Right lobe of liver (tissue), 6 donors: Measurements from ENCODE around the gene DMRT1. TPM values are rescaled to one million over a fixed set of nuclear protein-coding genes. Genes with fewer than 3 reads are reported as not detected.
A peak's percentile ranks its signal among the peaks of the same experiment; 100 is the strongest.

ENCODE experiments used
- ATAC-seq, 4 donors: fragments of 200-7000 bp; cut with Tn5 transposase; one replicate each; pipeline ENCODE4 v1.9.1; 2020; ENCODE audit warnings: mild to moderate bottlenecking in 4 of 4, moderate library complexity in 4 of 4
- DNase-seq, 3 donors: peaks; one replicate each; pipeline ENCODE4 v3.0.0-alpha.2; 2020
- H3K27ac ChIP-seq, 3 donors: fragments of 200-600 bp; one replicate each; pipeline ENCODE4 v1.8.0; 2022
- H3K27me3 ChIP-seq, 2 donors: fragments of 200-600 bp; one replicate each; pipeline ENCODE4 v1.8.0; 2022
- H3K36me3 ChIP-seq, 4 donors: fragments of 200-600 bp; sonication (generic) in 1 of 4; one replicate each; pipeline versions ENCODE4 v1.5.1 to v1.8.0; 2017 to 2022; ENCODE audit warnings: control low read depth in 1 of 4
- H3K4me1 ChIP-seq, 4 donors: fragments of 200-600 bp; sonication (generic) in 1 of 4; one replicate each; pipeline versions ENCODE4 v1.5.1 to v1.8.0; 2017 to 2022; ENCODE audit warnings: control low read depth in 1 of 4
- H3K4me3 ChIP-seq, 3 donors: fragments of 200-600 bp; one replicate each; pipeline ENCODE4 v1.8.0; 2022
- H3K9me3 ChIP-seq, 4 donors: fragments of 200-600 bp; sonication (generic) in 1 of 4; one replicate each; pipeline versions ENCODE4 v1.5.1 to v1.8.0; 2017 to 2022; ENCODE audit warnings: control low read depth in 1 of 4
- POLR2A ChIP-seq: fragments of 450-650 bp; IDR thresholded peaks from one replicate; pipeline ENCODE4 v1.6.1; 2017; ENCODE audit warnings: antibody characterized with exemption, mild to moderate bottlenecking
- WGBS: methylation state at CpG from one replicate; pipeline ENCODE4 v1.1.6; 2018; ENCODE audit warnings: low coverage, low lambda C conversion rate; ENCODE audit not compliant: insufficient coverage; ENCODE audit errors: missing lambda C conversion rate; 5-methylcytosine and 5-hydroxymethylcytosine counted together
- intact Hi-C, 2 donors: fragments of 100-400 bp; cut with DNase I; formaldehyde crosslinking; loops; one replicate each; pipeline versions ENCODE4 v1.11.2 to v1.14.1; 2022
- total RNA-seq, 6 experiments: library from RNA; depleted of rRNA in 2 of 6; stranded (reverse); fragments of >200 nt in 2 of 6; fragmentation: NEBNext Ultra II Directional in 3 of 6; extraction: Animal tissue kit (Norgen Biotek cat#: 25700) in 3 of 6; gene quantifications; one replicate each; pipeline versions ENCODE4 v1.1.0 to v1.2.4, GENCODE V29; 2016 to 2023
- TF ChIP-seq, protein P1 (sequence below), 4 donors: fragments of 200-600 bp in 3 of 4; fragments of 450-650 bp in 1 of 4; IDR thresholded peaks; one replicate each; pipeline versions ENCODE4 v1.5.1 to v1.8.0; 2016 to 2022; ENCODE audit warnings: antibody characterized with exemption in 4 of 4, mild to moderate bottlenecking in 2 of 4
- donor health status: DM: no; HTN: yes; CAD: no.
- donor health status: DM: no; HTN: no; CAD: no.
- donor health status: DM: no; HTN: no; CAD: no.
- donor health status: DM: no; HTN: yes; CAD: no.
- donor health status: DM: no; HTN: yes; CAD: no.

The DMRT1 gene
- total RNA-seq, 6 experiments from 2014 or later, result not detected

DNA sequence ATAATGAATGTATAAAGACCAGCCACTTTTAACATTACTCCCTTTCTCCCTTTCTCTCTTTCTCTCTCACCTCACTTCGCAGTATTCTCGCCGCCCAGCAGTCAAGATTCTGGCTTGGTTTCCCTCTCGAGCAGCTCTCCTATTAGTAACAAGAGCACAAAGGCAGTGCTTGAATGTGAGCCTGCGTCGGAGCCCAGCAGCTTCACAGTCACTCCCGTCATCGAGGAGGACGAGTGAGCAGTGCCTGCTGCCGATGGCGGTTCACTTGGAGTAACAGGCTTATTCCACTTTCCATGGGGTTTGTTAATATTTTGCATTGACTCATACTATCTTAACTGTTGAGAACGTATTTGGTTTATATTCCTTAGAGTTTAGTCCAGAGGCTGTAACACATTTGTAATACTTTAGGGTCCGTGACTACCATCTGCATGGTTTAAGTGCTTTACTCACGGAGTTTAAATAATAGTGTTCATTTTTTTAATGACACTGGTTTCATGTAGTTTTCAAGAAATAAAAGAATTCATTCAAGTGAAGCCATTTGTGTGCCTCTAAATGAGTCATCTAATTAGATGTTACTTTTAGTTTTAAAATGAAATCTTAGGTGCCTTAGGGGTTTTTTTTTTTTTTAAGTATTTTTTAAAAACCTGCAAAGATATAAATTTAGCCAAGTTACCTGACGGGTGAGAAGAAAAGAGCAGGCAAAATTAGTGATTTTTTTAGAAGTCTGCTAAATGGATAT is 126.6 kb downstream of the DMRT1 start:
- ATAC-seq (no peak), DNase-seq (no peak)
- 6% methylated on average over 14 of the region's 15 CpGs for WGBS
- intact Hi-C loops, result no loop called here
- no peak overlapping the region for H3K27ac ChIP-seq
- H3K9me3 ChIP-seq, result no peaks in the 10 kb centered on the region
- H3K4me1 ChIP-seq, result peaks cover 0 to 11% (median 0%) of the 10 kb centered on the region in 4 donors
- TF ChIP-seq, protein P1, sequence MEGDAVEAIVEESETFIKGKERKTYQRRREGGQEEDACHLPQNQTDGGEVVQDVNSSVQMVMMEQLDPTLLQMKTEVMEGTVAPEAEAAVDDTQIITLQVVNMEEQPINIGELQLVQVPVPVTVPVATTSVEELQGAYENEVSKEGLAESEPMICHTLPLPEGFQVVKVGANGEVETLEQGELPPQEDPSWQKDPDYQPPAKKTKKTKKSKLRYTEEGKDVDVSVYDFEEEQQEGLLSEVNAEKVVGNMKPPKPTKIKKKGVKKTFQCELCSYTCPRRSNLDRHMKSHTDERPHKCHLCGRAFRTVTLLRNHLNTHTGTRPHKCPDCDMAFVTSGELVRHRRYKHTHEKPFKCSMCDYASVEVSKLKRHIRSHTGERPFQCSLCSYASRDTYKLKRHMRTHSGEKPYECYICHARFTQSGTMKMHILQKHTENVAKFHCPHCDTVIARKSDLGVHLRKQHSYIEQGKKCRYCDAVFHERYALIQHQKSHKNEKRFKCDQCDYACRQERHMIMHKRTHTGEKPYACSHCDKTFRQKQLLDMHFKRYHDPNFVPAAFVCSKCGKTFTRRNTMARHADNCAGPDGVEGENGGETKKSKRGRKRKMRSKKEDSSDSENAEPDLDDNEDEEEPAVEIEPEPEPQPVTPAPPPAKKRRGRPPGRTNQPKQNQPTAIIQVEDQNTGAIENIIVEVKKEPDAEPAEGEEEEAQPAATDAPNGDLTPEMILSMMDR (IDR thresholded peaks at IDR 0.05), result no peak
- no peak for TF ChIP-seq POLR2A
- peaks cover 23 to 64% of the 10 kb centered on the region in 2 donors for H3K27me3 ChIP-seq
- no peaks in the 10 kb centered on the region for H3K36me3 ChIP-seq
- no peak overlapping the region for H3K4me3 ChIP-seq

DNA sequence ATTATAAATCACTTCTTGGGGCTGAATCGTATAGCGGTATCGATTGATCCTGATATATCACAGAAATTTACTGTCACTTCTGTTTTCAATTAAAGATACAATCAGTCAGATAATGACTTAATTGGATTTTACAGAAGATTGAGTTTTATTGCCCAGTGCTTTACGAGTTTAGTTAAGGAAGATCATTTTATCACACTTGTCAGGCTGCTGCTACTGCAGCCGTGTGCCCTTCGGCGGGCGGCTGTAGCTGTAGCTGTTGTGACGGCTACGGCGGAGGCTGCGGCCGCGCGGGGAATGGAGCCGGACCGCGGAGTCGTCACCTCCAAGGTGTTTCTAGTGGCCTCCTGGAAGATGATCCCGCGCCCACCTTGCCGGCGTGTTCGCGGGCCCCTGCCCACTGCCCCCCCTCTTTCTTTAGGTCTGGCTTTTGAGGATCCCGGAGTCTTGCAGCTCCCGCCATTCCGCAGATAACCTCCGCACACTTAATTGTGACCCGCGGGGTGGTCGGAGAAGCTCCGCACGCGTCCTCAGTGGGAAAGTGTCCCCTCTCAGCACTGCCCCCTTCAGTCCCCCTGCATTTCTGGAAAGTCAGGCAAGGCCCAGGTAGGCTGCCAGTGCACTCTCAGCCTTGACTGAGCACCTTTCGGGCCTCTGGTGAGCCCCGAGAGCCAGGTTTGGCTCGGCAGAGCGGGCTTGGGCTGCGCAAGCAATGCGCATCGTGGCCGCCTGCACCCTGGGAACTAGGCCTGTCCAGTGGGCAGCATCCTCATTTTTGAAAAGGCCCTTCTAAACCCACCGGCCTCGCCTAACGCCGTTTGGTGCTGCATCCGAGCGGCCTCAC is 128.0 kb downstream of the DMRT1 start:
- H3K4me3 ChIP-seq, result no peak overlapping the region
- no peak for DNase-seq
- intact Hi-C loops, result no loop called here
- H3K4me1 ChIP-seq, result peaks cover 0 to 11% (median 0%) of the 10 kb centered on the region in 4 donors
- no peak overlapping the region for H3K27ac ChIP-seq
- no peaks in the 10 kb centered on the region for H3K36me3 ChIP-seq
- H3K9me3 ChIP-seq, result no peaks in the 10 kb centered on the region
- no peak for ATAC-seq
- TF ChIP-seq, protein P1 (IDR thresholded peaks at IDR 0.05), result no peak
- no peak for TF ChIP-seq POLR2A
- 10% methylated on average over 33 of the region's 49 CpGs for WGBS
- H3K27me3 ChIP-seq, result peaks cover 23 to 73% of the 10 kb centered on the region in 2 donors

DNA sequence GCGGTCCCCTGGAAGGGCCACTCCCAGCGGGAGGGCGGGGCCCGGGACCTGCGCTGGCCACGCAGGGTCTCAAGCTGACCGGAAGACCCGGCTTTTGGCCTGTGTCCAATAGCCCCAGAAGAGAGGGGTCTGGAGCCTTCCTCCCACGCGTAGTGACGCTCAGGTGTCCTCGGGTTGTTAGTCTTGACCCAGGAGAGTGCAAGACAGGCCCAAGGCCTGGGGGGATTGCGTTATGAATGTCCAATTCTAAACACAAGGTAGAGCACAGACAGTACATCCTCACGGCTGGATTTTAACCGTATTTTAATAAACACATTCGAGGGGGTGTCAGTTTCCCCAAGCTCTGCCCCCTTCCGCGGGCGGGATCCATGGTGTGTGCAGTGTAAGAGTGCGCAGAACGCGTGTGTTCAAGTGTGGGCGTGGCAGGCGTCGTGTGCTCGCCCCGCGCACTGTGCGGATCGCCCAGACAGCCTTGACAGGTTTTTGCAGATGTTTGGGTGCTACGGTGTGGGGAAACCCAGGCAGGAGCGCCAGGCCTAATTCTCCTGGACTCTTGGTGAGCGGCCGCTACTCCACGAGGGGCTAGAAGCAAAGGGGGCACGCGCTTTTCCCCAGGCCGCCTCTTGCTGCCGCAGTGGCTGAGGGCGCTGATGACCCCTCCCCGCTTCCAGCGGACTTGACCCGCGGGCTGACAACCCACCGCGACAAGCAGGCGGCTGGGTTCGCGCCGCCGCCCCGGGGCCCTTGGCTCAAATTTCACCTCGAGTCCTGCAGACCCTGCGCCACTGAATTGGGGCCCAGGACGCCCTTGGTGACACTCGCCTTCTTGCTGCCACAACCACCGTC is 128.9 kb downstream of the DMRT1 start:
- intact Hi-C loops, result no loop called here
- no peak for ATAC-seq
- H3K36me3 ChIP-seq, result no peaks in the 10 kb centered on the region
- no peak for DNase-seq
- H3K27me3 ChIP-seq, result peaks cover 23 to 76% of the 10 kb centered on the region in 2 donors
- WGBS, result 4% methylated on average over 9 of the region's 57 CpGs
- TF ChIP-seq, protein P1 (IDR thresholded peaks at IDR 0.05), result no peak
- TF ChIP-seq POLR2A, result no peak
- H3K27ac ChIP-seq, result no peak overlapping the region
- H3K9me3 ChIP-seq, result no peaks in the 10 kb centered on the region
- H3K4me1 ChIP-seq, result peaks cover 0 to 11% (median 0%) of the 10 kb centered on the region in 4 donors
- no peak overlapping the region for H3K4me3 ChIP-seq

DNA sequence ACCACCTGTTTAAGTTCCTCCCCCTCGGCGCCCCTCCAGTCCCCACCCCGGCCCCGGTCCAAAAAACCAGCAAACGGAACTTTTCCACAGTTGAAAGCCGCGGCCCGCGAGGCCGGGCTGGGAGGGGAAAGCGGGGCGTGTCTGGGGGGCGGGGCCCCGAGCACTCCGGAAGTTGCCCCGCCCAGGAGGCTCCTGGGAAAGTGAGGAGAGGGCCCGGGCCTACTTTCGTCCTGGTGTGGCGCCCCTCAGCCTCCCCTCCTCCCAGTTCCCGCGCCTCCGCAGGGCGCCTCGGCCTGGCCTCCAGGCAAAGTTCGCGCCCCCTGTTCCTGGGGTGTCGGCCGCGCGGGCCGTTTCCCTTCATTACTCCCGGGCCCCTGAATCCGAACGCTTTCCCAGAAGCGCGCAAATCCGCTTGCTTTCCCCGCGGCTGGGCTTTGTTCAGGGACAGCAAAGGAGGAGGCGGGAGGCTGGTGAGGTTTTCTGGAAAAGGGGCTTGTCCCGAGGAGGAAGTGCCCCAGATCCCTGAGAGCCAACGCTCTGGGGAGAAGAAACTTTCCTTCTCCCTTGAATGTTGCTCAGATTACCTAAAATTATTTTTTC is 130.5 kb downstream of the DMRT1 start:
- no peak overlapping the region for H3K27ac ChIP-seq
- no peak for TF ChIP-seq POLR2A
- TF ChIP-seq, protein P1 (IDR thresholded peaks at IDR 0.05), result no peak
- no peaks in the 10 kb centered on the region for H3K9me3 ChIP-seq
- DNase-seq, result no peak
- WGBS, result 0% methylated on average over 4 of the region's 42 CpGs
- no peaks in the 10 kb centered on the region for H3K36me3 ChIP-seq
- peak in 3 of 4 donors; percentile 10 to 31 (median 30) for ATAC-seq
- intact Hi-C loops, result no loop called here
- H3K27me3 ChIP-seq, result peaks cover 19 to 79% of the 10 kb centered on the region in 2 donors
- H3K4me3 ChIP-seq, result no peak overlapping the region
- peaks cover 0 to 11% (median 0%) of the 10 kb centered on the region in 4 donors for H3K4me1 ChIP-seq
